Activated T-cell treated with anti-CD3 and anti-CD28 coated beads for 24 hours (primary cell): ENCODE measurements around the gene TEX44.
A peak's percentile ranks its signal among the peaks of the same experiment; 100 is the strongest.

ENCODE experiments used
- DNase-seq: peaks from one replicate; pipeline ENCODE4 v3.0.0-alpha.2; 2020; ENCODE audit warnings: low read depth

The TEX44 gene

DNA sequence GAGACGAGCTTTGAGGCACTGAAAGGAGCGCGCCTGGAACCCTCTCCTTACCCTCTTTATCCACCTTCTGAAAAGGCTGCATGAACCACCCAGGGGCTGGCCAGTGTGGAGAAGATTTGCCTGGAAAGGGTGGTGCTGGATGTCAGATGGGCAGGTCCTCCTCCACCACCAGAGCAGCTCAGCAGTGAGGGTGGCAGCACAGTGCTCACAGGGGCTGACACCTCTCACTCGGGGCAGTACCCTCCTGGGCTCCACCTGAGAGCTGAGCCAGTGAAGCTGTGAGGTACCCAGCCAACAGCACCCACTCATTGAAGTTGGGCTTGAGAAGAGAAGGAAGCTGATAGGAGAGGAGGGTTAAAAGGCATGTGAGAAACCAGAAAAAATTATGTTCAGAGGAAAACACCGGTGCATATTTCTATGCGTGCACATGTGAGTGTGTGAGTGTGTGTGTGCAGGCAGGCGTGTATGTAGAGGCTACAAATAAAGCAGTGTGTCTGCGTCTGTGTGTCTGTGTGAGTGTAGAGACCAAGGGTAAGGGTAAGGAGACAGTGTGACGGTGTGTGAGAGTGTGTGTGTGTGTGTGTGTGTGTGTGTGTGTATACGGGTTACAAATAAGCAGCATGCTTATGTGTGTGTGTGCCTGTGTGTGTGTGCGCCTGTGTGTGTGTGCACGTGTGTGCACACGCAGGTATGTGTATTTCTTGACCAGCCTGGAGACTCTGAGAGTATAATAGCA lies 40.7 kb downstream of the TEX44 start:
- no peak for DNase-seq

- DNase-seq, result no peak
These were observed 41.7 kb downstream of the TEX44 start for GRCh38 chr2:231634412-231634811.

DNA sequence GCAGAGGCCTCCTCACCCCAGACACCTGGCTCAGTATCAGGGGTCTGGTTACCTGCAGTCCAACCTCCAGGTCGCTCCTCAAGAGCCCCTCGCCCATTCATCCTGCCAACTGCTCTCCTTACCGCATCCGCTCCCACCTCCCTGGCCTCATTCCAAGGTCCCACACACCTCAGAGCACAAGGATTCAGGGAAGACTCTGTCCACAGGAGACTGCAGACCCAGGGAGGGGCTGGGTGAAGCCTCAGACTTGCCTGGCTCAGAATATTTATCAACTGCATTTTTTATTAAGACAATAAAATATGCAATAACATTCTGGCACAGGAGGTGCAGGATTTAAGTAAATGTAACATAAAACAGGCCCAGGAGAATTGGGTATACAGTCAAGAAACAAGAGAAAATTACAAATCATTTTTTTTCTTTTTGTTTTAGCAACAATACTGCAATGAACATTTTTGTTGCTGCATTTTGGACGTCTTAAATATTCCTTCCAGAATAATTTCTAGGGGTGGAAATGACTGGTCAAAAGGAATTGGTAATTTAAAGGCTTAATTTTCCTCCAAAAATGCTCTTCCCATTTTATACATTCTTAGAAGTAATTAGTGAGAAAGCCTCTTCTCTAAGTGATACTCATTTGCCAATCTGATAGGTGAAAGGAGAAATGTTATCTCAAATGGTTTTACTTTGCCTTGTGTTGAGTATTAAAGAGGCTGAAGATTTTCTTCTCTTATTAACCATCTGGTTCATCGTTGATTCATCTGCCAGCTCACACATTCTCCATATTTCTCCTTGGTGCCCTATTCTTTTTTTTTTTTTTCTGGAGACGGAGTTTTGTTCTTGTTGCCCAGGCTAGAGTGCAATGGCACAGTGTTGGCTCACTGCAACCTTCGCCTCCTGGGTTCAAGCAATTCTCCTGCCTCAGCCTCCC lies 42.5 kb downstream of the TEX44 start:
- no peak for DNase-seq

GRCh38 chr2:231640241-231640640 lies 47.6 kb downstream of the TEX44 start:
- no peak for DNase-seq

GRCh38 chr2:231640641-231641111 lies 48.0 kb downstream of the TEX44 start:
- no peak for DNase-seq

DNA sequence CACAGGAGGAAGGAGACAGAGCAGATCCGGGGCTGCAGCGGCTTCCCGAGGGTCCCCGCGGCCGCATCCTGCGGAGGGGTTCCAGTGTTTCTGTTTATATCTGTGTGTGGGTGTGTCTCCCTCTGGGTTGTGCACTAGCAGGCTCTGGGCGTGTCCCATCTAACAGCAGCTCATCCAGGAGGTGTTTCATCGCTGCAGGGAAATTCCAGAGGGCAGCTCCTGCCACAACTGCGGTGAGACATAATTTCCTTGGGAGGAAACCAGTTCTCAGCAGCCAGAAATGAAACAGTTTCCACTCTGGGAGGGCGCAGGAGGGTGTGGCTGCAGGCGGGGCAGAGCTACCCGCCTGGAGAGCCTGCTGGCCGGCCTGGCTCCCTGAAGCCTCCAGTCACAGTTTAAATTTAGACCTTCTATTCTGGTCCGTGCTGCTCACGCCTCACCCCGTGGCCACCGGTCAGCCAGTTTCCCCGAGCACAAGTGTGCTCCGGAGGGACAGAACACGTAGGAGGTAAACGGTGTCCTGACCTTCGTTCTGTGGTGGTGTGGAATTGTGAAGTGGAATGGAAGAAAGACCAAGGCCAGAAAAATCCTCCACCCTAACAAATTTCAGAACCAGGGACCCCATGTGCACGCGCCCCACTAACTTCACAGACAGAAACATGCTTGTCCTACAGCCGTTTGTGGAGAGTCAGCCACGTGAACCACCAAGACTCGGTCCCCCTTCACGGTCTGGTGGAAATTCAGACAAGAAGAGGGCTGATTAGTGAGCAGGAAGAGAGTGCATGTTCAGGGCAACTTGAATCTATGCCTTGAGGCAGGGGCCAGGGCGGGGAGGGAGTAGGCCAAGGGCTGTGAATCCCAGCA lies 50.2 kb downstream of the TEX44 start:
- DNase-seq, result peak; percentile 61

DNA sequence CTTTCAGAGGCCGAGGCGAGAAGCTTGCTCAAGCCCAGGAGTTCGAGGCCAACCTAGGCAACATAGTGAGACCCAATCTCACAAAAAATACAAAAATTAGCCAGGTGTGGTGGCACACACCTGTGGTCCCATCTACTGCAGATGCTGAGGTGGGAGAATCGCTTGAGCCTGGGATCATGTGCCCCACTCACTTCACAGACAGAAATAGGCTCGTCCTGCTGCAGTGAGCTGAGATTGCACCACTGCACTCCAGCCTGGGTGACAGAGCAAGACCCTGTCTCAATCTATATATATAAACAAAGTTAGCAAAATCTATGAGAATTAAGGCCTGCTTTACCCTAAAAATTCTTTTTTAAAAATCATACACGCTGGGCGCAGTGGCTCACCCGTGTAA lies 50.8 kb downstream of the TEX44 start:
- DNase-seq, result no peak
